Suprapubic skin (tissue), 4 donors: ENCODE results near the gene GRM5. TPM values are rescaled to one million over a fixed set of nuclear protein-coding genes. Genes with fewer than 3 reads are reported as not detected.

Source experiments
- DNase-seq, 2 donors: peaks; one replicate each; pipeline ENCODE4 v3.0.0-alpha.2; 2019; ENCODE audit warnings: low spot score in 2 of 2
- H3K27ac ChIP-seq: fragments of 200-600 bp; sonication (generic); one replicate; pipeline ENCODE4 v1.5.1; 2019
- H3K27me3 ChIP-seq: fragments of 200-600 bp; sonication (generic); one replicate; pipeline ENCODE4 v1.5.1; 2019
- H3K36me3 ChIP-seq: fragments of 200-600 bp; sonication (generic); one replicate; pipeline ENCODE4 v1.5.1; 2019
- H3K4me1 ChIP-seq: fragments of 200-600 bp; sonication (generic); one replicate; pipeline ENCODE4 v1.5.1; 2019
- H3K4me3 ChIP-seq: fragments of 200-600 bp; sonication (generic); one replicate; pipeline ENCODE4 v1.5.1; 2019; ENCODE audit warnings: mild to moderate bottlenecking
- H3K9me3 ChIP-seq: fragments of 200-600 bp; sonication (generic); one replicate; pipeline ENCODE4 v1.5.1; 2019
- CTCF ChIP-seq, 2 donors: fragments of 200-600 bp in 1 of 2; fragments of 450-650 bp in 1 of 2; sonication (generic) in 1 of 2; IDR thresholded peaks; one replicate each; pipeline ENCODE4 v1.5.1; 2016 to 2019; ENCODE audit warnings: antibody characterized with exemption in 2 of 2, mild to moderate bottlenecking in 1 of 2, moderate library complexity in 1 of 2
- EP300 ChIP-seq: sonication (generic); formaldehyde crosslinking; IDR thresholded peaks from one replicate; pipeline ENCODE4 v1.6.1; 2017; ENCODE audit warnings: antibody characterized with exemption
- POLR2A ChIP-seq, 2 donors: fragments of 450-650 bp; IDR thresholded peaks; one replicate each; pipeline ENCODE4 v1.6.1; 2017; ENCODE audit warnings: antibody characterized with exemption in 2 of 2, mild to moderate bottlenecking in 2 of 2, moderate library complexity in 2 of 2
- POLR2AphosphoS5 ChIP-seq, 3 donors: sonication (generic); formaldehyde crosslinking; IDR thresholded peaks; one replicate each; pipeline ENCODE4 v1.6.1; 2017; ENCODE audit warnings: antibody characterized with exemption in 3 of 3
- WGBS: methylation state at CpG from one replicate; pipeline ENCODE4 v1.1.5; 2018; 5-methylcytosine and 5-hydroxymethylcytosine counted together
- total RNA-seq, 4 donors: library from RNA; depleted of rRNA; stranded (reverse); fragments of >200 nt; gene quantifications; one replicate each; pipeline ENCODE4 v1.1.0, GENCODE V29; 2016

The GRM5 gene
- total RNA-seq, 4 donors from 2014 or later: not detected

GRCh38 chr11:88576741-88577140, 489.0 kb downstream of the GRM5 start:
- no peaks in the 10 kb centered on the region for H3K9me3 ChIP-seq
- no peak overlapping the region for H3K4me3 ChIP-seq
- no peak for TF ChIP-seq CTCF (IDR thresholded peaks at IDR 0.05)
- no peak for TF ChIP-seq POLR2A (IDR thresholded peaks at IDR 0.05)
- no peak for TF ChIP-seq EP300
- TF ChIP-seq POLR2AphosphoS5 (IDR thresholded peaks at IDR 0.05): no peak
- no peaks in the 10 kb centered on the region for H3K27me3 ChIP-seq
- no peak for DNase-seq
- 72% methylated on average over 2 of the region's 2 CpGs for WGBS
- no peaks in the 10 kb centered on the region for H3K36me3 ChIP-seq
- H3K4me1 ChIP-seq: no peaks in the 10 kb centered on the region
- no peak overlapping the region for H3K27ac ChIP-seq

- no peak overlapping the region for H3K4me3 ChIP-seq
- WGBS: 70% methylated on average over 2 of the region's 2 CpGs
Measured at GRCh38 chr11:88575916-88576315, 489.9 kb downstream of the GRM5 start.

GRCh38 chr11:88569342-88569741, 496.4 kb downstream of the GRM5 start:
- no peak for DNase-seq

More at GRCh38 chr11:88575916-88576315, 489.9 kb downstream of the GRM5 start:
- TF ChIP-seq POLR2AphosphoS5 (IDR thresholded peaks at IDR 0.05) (no peak), CTCF (IDR thresholded peaks at IDR 0.05) (no peak), EP300 (no peak), POLR2A (IDR thresholded peaks at IDR 0.05) (no peak)
- Histone ChIP-seq H3K4me1 (no peaks in the 10 kb centered on the region), H3K27me3 (no peaks in the 10 kb centered on the region), H3K36me3 (no peaks in the 10 kb centered on the region), H3K27ac (no peak overlapping the region), H3K9me3 (no peaks in the 10 kb centered on the region)
- no peak for DNase-seq

GRCh38 chr11:88555829-88556202, 510.0 kb downstream of the GRM5 start:
- DNase-seq: no peak
- 62% methylated on average over 2 of the region's 2 CpGs for WGBS
- peaks cover 17% of the 10 kb centered on the region for H3K4me1 ChIP-seq
- H3K27me3 ChIP-seq: no peaks in the 10 kb centered on the region
- H3K36me3 ChIP-seq: no peaks in the 10 kb centered on the region
- no peaks in the 10 kb centered on the region for H3K9me3 ChIP-seq
- H3K27ac ChIP-seq: no peak overlapping the region
- no peak for TF ChIP-seq CTCF (IDR thresholded peaks at IDR 0.05)
- no peak for TF ChIP-seq POLR2A (IDR thresholded peaks at IDR 0.05)
- no peak for TF ChIP-seq POLR2AphosphoS5 (IDR thresholded peaks at IDR 0.05)
- TF ChIP-seq EP300: no peak
- no peak overlapping the region for H3K4me3 ChIP-seq

More at GRCh38 chr11:88569342-88569741, 496.4 kb downstream of the GRM5 start:
- Histone ChIP-seq H3K27me3 (no peaks in the 10 kb centered on the region), H3K4me1 (no peaks in the 10 kb centered on the region), H3K9me3 (no peaks in the 10 kb centered on the region), H3K27ac (no peak overlapping the region), H3K36me3 (no peaks in the 10 kb centered on the region), H3K4me3 (no peak overlapping the region)
- TF ChIP-seq POLR2A (IDR thresholded peaks at IDR 0.05): no peak
- no peak for TF ChIP-seq POLR2AphosphoS5 (IDR thresholded peaks at IDR 0.05)
- no peak for TF ChIP-seq EP300
- TF ChIP-seq CTCF (IDR thresholded peaks at IDR 0.05): no peak

GRCh38 chr11:88555018-88555828, 510.6 kb downstream of the GRM5 start:
- no peaks in the 10 kb centered on the region for H3K27me3 ChIP-seq
- TF ChIP-seq CTCF (IDR thresholded peaks at IDR 0.05): no peak
- no peak for TF ChIP-seq POLR2AphosphoS5 (IDR thresholded peaks at IDR 0.05)
- TF ChIP-seq EP300: no peak
- no peak for TF ChIP-seq POLR2A (IDR thresholded peaks at IDR 0.05)
- no peak overlapping the region for H3K4me3 ChIP-seq
- no peak for DNase-seq
- peaks cover 17% of the 10 kb centered on the region for H3K4me1 ChIP-seq
- no peaks in the 10 kb centered on the region for H3K36me3 ChIP-seq
- H3K27ac ChIP-seq: peak overlapping the region; percentile 56
- WGBS: 55% methylated on average over 7 of the region's 7 CpGs
- no peaks in the 10 kb centered on the region for H3K9me3 ChIP-seq
